HG03571 (cell line): ENCODE data around the gene BTN2A1.
"Not testable (repeated sequence)": the region's sequence is repeated elsewhere in the genome, so short reads cannot be mapped to it uniquely, and the experiment has no call there.

Source experiments
- ATAC-seq: cut with Tn5 transposase; IDR thresholded peaks from one replicate; pipeline ENCODE4 v1.9.1; 2021; ENCODE audit not compliant: unreplicated experiment

BTN2A1 gene

GRCh38 chr6:26457806-26458688 is at the start of gene BTN2A1:
Gene BTN2A1, plus strand, starts transcription at chr6:26457955. Its CDS starts 682 bp downstream, at chr6:26458637.
- ATAC-seq, result peak; percentile 96

GRCh38 chr6:26408828-26409730 is 48.7 kb upstream of the BTN2A1 start:
- ATAC-seq, result no peak

- no peak for ATAC-seq
Measured at GRCh38 chr6:26411751-26412150, 46.0 kb upstream of the BTN2A1 start.

- no peak for ATAC-seq
Measured at GRCh38 chr6:26412228-26412627, 45.5 kb upstream of the BTN2A1 start.

- no peak for ATAC-seq
Measured at GRCh38 chr6:26412954-26413353, 44.8 kb upstream of the BTN2A1 start.

GRCh38 chr6:26414281-26414680 is 43.5 kb upstream of the BTN2A1 start:
- no peak for ATAC-seq

- ATAC-seq, result no peak
Measured at GRCh38 chr6:26415036-26415614, 42.6 kb upstream of the BTN2A1 start.

GRCh38 chr6:26415791-26416190 is 42.0 kb upstream of the BTN2A1 start:
- no peak for ATAC-seq

- no peak for ATAC-seq
Measured at GRCh38 chr6:26416288-26416687, 41.5 kb upstream of the BTN2A1 start.

GRCh38 chr6:26418077-26418476 is 39.7 kb upstream of the BTN2A1 start:
- not testable (repeated sequence) for ATAC-seq

- ATAC-seq, result not testable (repeated sequence)
Measured at GRCh38 chr6:26418795-26419194, 39.0 kb upstream of the BTN2A1 start.

GRCh38 chr6:26420688-26421171 is 37.0 kb upstream of the BTN2A1 start:
- ATAC-seq, result no peak

- ATAC-seq, result peak; percentile 87
Measured at GRCh38 chr6:26421259-26422144, 36.3 kb upstream of the BTN2A1 start.

GRCh38 chr6:26422329-26422728 is 35.4 kb upstream of the BTN2A1 start:
- no peak for ATAC-seq

GRCh38 chr6:26426691-26427450 is 30.9 kb upstream of the BTN2A1 start:
- ATAC-seq, result no peak

- ATAC-seq, result no peak
Measured at GRCh38 chr6:26427451-26427809, 30.3 kb upstream of the BTN2A1 start.

- ATAC-seq, result no peak
Measured at GRCh38 chr6:26428206-26428605, 29.5 kb upstream of the BTN2A1 start.

- no peak for ATAC-seq
Measured at GRCh38 chr6:26430787-26431186, 27.0 kb upstream of the BTN2A1 start.
